ENCODE data around the gene OR6M1.

Gene OR6M1

GRCh38 chr11:123775289-123775688, 30.9 kb downstream of the OR6M1 start:
- no peak for DNase-seq

GRCh38 chr11:123773959-123774358, 32.2 kb downstream of the OR6M1 start:
- DNase-seq = no peak

GRCh38 chr11:123773026-123773425, 33.1 kb downstream of the OR6M1 start:
- no peak for DNase-seq

GRCh38 chr11:123771664-123772063, 34.5 kb downstream of the OR6M1 start:
- DNase-seq = no peak

- no peak for DNase-seq
Measured at GRCh38 chr11:123770712-123771111, 35.4 kb downstream of the OR6M1 start.

- DNase-seq = no peak
Measured at GRCh38 chr11:123765601-123766000, 40.5 kb downstream of the OR6M1 start.

- DNase-seq = no peak
Measured at GRCh38 chr11:123762422-123762821, 43.7 kb downstream of the OR6M1 start.

GRCh38 chr11:123760894-123761293, 45.3 kb downstream of the OR6M1 start:
- no peak for DNase-seq

- DNase-seq = no peak
Measured at GRCh38 chr11:123757976-123758375, 48.2 kb downstream of the OR6M1 start.

GRCh38 chr11:123755813-123756212, 50.3 kb downstream of the OR6M1 start:
- DNase-seq = no peak

All from NCI-H774 (cell line).